OCI-LY1 (cell line): ENCODE results near the gene SEPTIN5.

Experiments
- CTCF ChIP-seq: fragments of 200-600 bp; sonication (generic), shearing (Covaris generic); IDR thresholded peaks from 2 replicates; pipeline ENCODE4 v1.5.1; 2017; ENCODE audit warnings: mild to moderate bottlenecking, antibody characterized with exemption, low read length, moderate library complexity, mixed read lengths
- EZH2 ChIP-seq: fragments of 200-600 bp; sonication (generic), shearing (Covaris generic); IDR thresholded peaks from 2 replicates; pipeline ENCODE4 v1.8.0; 2017; ENCODE audit warnings: borderline replicate concordance, mixed run types, mild to moderate bottlenecking, antibody characterized with exemption, low read length, moderate library complexity, mixed read lengths

- TF ChIP-seq CTCF (no peak), EZH2 (no peak)
Observed at GRCh38 chr22:19714312-19715187, at the start of gene SEPTIN5.
